MM.1S (cell line): ENCODE measurements around the gene FGGY.

Experiments
- EZH2 ChIP-seq: fragments of 300-600 bp; sonication (generic); optimal IDR thresholded peaks from 2 replicates; pipeline ENCODE3; 2017; ENCODE audit warnings: low read depth, mild to moderate bottlenecking, antibody characterized with exemption, low read length, mixed read lengths
- EZH2phosphoT487 ChIP-seq: fragments of 300-600 bp; sonication (generic); IDR thresholded peaks from 2 replicates; pipeline ENCODE4 v1.6.1; 2018; ENCODE audit warnings: antibody characterized with exemption, low read length
- TF ChIP-seq, protein P1 (sequence below): fragments of 300-600 bp; sonication (generic); IDR thresholded peaks from 2 replicates; pipeline ENCODE4 v1.5.1; 2016; ENCODE audit warnings: antibody characterized with exemption, low read length, mixed read lengths

- TF ChIP-seq, protein P1, sequence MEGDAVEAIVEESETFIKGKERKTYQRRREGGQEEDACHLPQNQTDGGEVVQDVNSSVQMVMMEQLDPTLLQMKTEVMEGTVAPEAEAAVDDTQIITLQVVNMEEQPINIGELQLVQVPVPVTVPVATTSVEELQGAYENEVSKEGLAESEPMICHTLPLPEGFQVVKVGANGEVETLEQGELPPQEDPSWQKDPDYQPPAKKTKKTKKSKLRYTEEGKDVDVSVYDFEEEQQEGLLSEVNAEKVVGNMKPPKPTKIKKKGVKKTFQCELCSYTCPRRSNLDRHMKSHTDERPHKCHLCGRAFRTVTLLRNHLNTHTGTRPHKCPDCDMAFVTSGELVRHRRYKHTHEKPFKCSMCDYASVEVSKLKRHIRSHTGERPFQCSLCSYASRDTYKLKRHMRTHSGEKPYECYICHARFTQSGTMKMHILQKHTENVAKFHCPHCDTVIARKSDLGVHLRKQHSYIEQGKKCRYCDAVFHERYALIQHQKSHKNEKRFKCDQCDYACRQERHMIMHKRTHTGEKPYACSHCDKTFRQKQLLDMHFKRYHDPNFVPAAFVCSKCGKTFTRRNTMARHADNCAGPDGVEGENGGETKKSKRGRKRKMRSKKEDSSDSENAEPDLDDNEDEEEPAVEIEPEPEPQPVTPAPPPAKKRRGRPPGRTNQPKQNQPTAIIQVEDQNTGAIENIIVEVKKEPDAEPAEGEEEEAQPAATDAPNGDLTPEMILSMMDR: no peak
- TF ChIP-seq EZH2 (no peak), EZH2phosphoT487 (no peak)
These were observed 253.0 kb downstream of the FGGY start for GRCh38 chr1:59549903-59550302.
